Activated CD4-positive, alpha-beta T cell treated with anti-CD3 and anti-CD28 coated beads, Interleukin-2, amount 10 ng/mL, durations not matched to agents 7 days and 5 days (primary cell): ENCODE results near the gene COL1A2. TPM values are rescaled to one million over a fixed set of nuclear protein-coding genes. Genes with fewer than 3 reads are reported as not detected.

Experiments
- CTCF ChIA-PET: fragments of 350-600 bp; sonication (Branson Sonifier 250); formaldehyde crosslinking; loops from one replicate; lab custom pipeline; 2021; ENCODE audit warnings: antibody characterized with exemption; lab: Charles Lee
- POLR2A ChIA-PET: fragments of 350-600 bp; sonication (Branson Sonifier 250); formaldehyde crosslinking; loops from one replicate; lab custom pipeline; 2021; ENCODE audit warnings: antibody characterized with exemption; lab: Charles Lee
- DNase-seq: peaks from one replicate; pipeline ENCODE4 v3.0.0-alpha.2; 2020
- H3K27ac Mint-ChIP-seq: one replicate; pipeline ENCODE4 v1.8.0; 2021; ENCODE audit warnings: mild to moderate bottlenecking, moderate library complexity, mixed read lengths
- H3K27me3 Mint-ChIP-seq: one replicate; pipeline ENCODE4 v1.8.0; 2021; ENCODE audit warnings: mixed read lengths
- H3K36me3 Mint-ChIP-seq: one replicate; pipeline ENCODE4 v1.8.0; 2021; ENCODE audit warnings: low read depth, mixed read lengths
- H3K4me1 Mint-ChIP-seq: one replicate; pipeline ENCODE4 v1.8.0; 2021; ENCODE audit warnings: mixed read lengths
- H3K4me3 Mint-ChIP-seq: one replicate; pipeline ENCODE4 v1.8.0; 2021; ENCODE audit warnings: mild to moderate bottlenecking, moderate library complexity, mixed read lengths
- H3K9me3 Mint-ChIP-seq: one replicate; pipeline ENCODE4 v1.8.0; 2021; ENCODE audit warnings: mixed read lengths
- total RNA-seq, 2 experiments: library from RNA; stranded (reverse); gene quantifications; one replicate each; pipeline ENCODE4 v1.2.3, GENCODE V29; 2021

The COL1A2 gene
- total RNA-seq, 2 experiments from 2014 or later: 0.06 to 0.15 TPM

GRCh38 chr7:94451187-94451586 lies 56.5 kb downstream of the COL1A2 start:
- Mint-ChIP-seq H3K36me3 (no peaks in the 10 kb centered on the region), H3K4me3 (no peak overlapping the region), H3K4me1 (no peaks in the 10 kb centered on the region), H3K27me3 (peaks cover 1% of the 10 kb centered on the region), H3K27ac (no peak overlapping the region), H3K9me3 (no peaks in the 10 kb centered on the region)
- ChIA-PET POLR2A (no interaction called here), CTCF (interaction anchor here (0.9 to 1.2 kb wide), 2 partner anchors 9 to 13 kb away, joined by 3 to 4 read pairs; no protein-coding TSS in a partner anchor)
- no peak for DNase-seq

- no peaks in the 10 kb centered on the region for H3K9me3 Mint-ChIP-seq
- H3K4me3 Mint-ChIP-seq: no peak overlapping the region
- H3K27ac Mint-ChIP-seq: no peak overlapping the region
- CTCF ChIA-PET: interaction anchor here (0.6 kb wide), 1 partner anchor 222 kb away, joined by 3 read pairs; no protein-coding TSS in a partner anchor
- no peaks in the 10 kb centered on the region for H3K4me1 Mint-ChIP-seq
- peaks cover 1% of the 10 kb centered on the region for H3K27me3 Mint-ChIP-seq
- POLR2A ChIA-PET: no interaction called here
- H3K36me3 Mint-ChIP-seq: no peaks in the 10 kb centered on the region
- DNase-seq: no peak
Observed at GRCh38 chr7:94452239-94452638, 57.5 kb downstream of the COL1A2 start.

DNA sequence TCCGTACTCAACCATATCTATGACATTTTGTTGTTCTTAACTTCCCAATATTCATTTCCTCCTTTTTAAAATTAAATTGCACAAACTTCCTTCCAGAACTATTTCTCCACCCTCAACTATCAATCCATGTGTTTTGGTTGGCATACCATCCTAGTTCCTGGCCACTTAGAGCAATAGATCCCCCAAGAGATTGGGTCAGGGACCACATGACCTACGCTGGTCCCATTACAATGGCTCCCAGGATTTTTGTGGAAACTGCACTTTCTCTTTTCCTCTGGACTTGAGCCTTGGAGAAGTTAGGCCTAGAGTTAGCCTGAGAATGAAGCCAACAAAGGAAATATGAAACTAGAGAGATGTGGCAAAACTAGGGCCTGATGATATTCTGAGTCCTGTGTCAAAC lies 59.2 kb downstream of the COL1A2 start:
- CTCF ChIA-PET: no interaction called here
- no peak for DNase-seq
- Mint-ChIP-seq H3K4me3 (no peak overlapping the region), H3K9me3 (no peaks in the 10 kb centered on the region), H3K4me1 (no peaks in the 10 kb centered on the region), H3K27ac (no peak overlapping the region), H3K36me3 (no peaks in the 10 kb centered on the region), H3K27me3 (peaks cover 1% of the 10 kb centered on the region)
- POLR2A ChIA-PET: no interaction called here

- H3K4me1 Mint-ChIP-seq: no peaks in the 10 kb centered on the region
- H3K27ac Mint-ChIP-seq: no peak overlapping the region
- H3K27me3 Mint-ChIP-seq: peaks cover 1% of the 10 kb centered on the region
- ChIA-PET POLR2A (no interaction called here), CTCF (no interaction called here)
- H3K9me3 Mint-ChIP-seq: no peaks in the 10 kb centered on the region
- no peak overlapping the region for H3K4me3 Mint-ChIP-seq
- DNase-seq: no peak
- H3K36me3 Mint-ChIP-seq: no peaks in the 10 kb centered on the region
Observed at GRCh38 chr7:94458041-94458440, 63.3 kb downstream of the COL1A2 start.

DNA sequence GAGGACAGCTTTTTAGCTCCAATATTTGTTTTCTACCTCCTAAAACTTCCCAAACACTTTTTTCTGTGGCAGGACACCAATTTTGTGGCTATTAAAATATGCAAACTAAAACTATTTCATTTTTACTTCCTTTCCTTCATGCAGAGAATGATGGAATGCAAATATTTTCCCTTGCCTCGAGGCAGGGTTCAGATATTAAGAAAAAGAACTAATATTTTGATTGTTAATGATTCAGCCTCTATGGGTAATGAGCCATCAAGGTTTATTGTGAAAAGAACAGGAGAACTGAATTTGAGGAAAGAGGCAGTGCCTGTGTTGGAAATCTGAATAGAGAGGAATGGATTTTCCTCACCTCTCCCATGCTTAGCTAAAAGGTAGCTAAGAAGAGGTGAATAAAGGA lies 71.8 kb downstream of the COL1A2 start:
- Mint-ChIP-seq H3K4me1 (no peaks in the 10 kb centered on the region), H3K27ac (no peak overlapping the region), H3K4me3 (no peak overlapping the region), H3K9me3 (peaks cover under 1% of the 10 kb centered on the region), H3K36me3 (no peaks in the 10 kb centered on the region), H3K27me3 (peaks cover 3% of the 10 kb centered on the region)
- POLR2A ChIA-PET: no interaction called here
- DNase-seq: no peak
- CTCF ChIA-PET: no interaction called here

DNA sequence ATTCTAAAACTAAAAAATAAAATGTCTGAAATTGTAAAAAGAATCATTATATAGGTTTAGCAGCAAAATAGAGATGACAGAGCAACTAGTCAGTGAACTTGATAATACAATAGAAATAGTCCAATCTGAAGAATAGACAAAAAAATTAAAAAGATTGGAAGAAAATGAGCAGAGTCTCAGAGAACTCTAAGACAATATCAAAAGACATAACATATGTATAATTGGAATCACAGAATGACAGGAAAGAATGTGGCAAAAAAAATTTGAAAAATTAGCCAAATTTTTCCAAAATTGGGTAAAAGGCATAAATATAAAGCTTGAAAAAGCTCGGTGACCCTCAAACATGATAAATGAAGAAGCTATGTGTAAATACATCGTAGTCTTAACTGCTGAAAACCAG lies 76.9 kb downstream of the COL1A2 start:
- Mint-ChIP-seq H3K27ac (no peak overlapping the region), H3K4me1 (no peaks in the 10 kb centered on the region), H3K27me3 (peaks cover 18% of the 10 kb centered on the region), H3K9me3 (peaks cover 3% of the 10 kb centered on the region), H3K4me3 (no peak overlapping the region), H3K36me3 (no peaks in the 10 kb centered on the region)
- ChIA-PET CTCF (no interaction called here), POLR2A (no interaction called here)
- no peak for DNase-seq

- no peaks in the 10 kb centered on the region for H3K4me1 Mint-ChIP-seq
Observed at GRCh38 chr7:94472608-94473007, 77.9 kb downstream of the COL1A2 start.

GRCh38 chr7:94476251-94476840 lies 81.7 kb downstream of the COL1A2 start:
- H3K9me3 Mint-ChIP-seq: peaks cover 3% of the 10 kb centered on the region
- no peak for DNase-seq
- peaks cover 25% of the 10 kb centered on the region for H3K27me3 Mint-ChIP-seq
- H3K4me3 Mint-ChIP-seq: no peak overlapping the region
- ChIA-PET CTCF (no interaction called here), POLR2A (no interaction called here)
- H3K27ac Mint-ChIP-seq: no peak overlapping the region
- H3K36me3 Mint-ChIP-seq: no peaks in the 10 kb centered on the region
- no peaks in the 10 kb centered on the region for H3K4me1 Mint-ChIP-seq

More at GRCh38 chr7:94472608-94473007, 77.9 kb downstream of the COL1A2 start:
- ChIA-PET POLR2A (no interaction called here), CTCF (no interaction called here)
- no peak for DNase-seq
- peaks cover 21% of the 10 kb centered on the region for H3K27me3 Mint-ChIP-seq
- no peaks in the 10 kb centered on the region for H3K36me3 Mint-ChIP-seq
- H3K27ac Mint-ChIP-seq: no peak overlapping the region
- H3K9me3 Mint-ChIP-seq: peaks cover 3% of the 10 kb centered on the region
- no peak overlapping the region for H3K4me3 Mint-ChIP-seq

GRCh38 chr7:94477878-94478277 lies 83.2 kb downstream of the COL1A2 start:
- Mint-ChIP-seq H3K36me3 (no peaks in the 10 kb centered on the region), H3K27ac (no peak overlapping the region), H3K4me1 (no peaks in the 10 kb centered on the region), H3K4me3 (no peak overlapping the region), H3K9me3 (no peaks in the 10 kb centered on the region), H3K27me3 (peaks cover 25% of the 10 kb centered on the region)
- POLR2A ChIA-PET: no interaction called here
- CTCF ChIA-PET: no interaction called here
- no peak for DNase-seq

DNA sequence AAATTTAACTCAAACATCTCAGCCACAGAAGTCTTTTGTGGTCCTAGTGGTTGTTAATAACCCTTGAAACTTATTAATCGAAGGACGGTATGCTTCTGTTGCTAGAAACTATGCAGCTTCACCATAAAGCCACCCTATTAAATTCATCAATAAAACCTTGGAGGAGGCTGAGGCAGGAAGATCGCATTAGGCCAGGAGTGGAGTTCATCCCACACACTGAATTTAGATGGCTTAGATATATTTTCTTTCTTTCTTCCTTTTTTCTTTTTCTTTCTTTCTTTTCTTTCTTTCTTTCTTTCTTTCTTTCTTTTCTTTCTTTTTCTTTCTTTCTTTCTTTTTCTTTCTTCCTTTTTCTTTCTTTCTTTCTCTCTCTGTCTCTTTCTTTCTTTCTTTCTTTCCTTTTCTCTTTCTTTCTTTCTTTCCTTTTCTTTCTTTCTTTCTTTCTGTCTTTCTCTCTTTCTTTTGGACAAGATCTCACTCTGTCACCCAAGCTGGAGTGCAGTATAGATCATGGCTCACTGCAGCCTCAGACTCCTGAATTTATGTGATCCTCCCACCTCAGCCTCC lies 84.0 kb downstream of the COL1A2 start:
- H3K27me3 Mint-ChIP-seq: peaks cover 23% of the 10 kb centered on the region
- H3K4me1 Mint-ChIP-seq: no peaks in the 10 kb centered on the region
- CTCF ChIA-PET: interaction anchor here (0.6 kb wide), 1 partner anchor 1247 kb away, joined by 3 read pairs; no protein-coding TSS in a partner anchor
- DNase-seq: no peak
- H3K27ac Mint-ChIP-seq: no peak overlapping the region
- no peaks in the 10 kb centered on the region for H3K9me3 Mint-ChIP-seq
- POLR2A ChIA-PET: no interaction called here
- no peak overlapping the region for H3K4me3 Mint-ChIP-seq
- no peaks in the 10 kb centered on the region for H3K36me3 Mint-ChIP-seq

Other genes starting within 250 kb of the COL1A2 start
- gene CASD1, start 114.9 kb downstream of the COL1A2 start, total RNA-seq: 10 to 100 TPM; 13.2 to 13.7 TPM